Measurements from ENCODE around the gene DIPK1B. TPM values are rescaled to one million over a fixed set of nuclear protein-coding genes. Genes with fewer than 3 reads are reported as not detected.
"Not testable (repeated sequence)": the region's sequence is repeated elsewhere in the genome, so short reads cannot be mapped to it uniquely, and the experiment has no call there.

DIPK1B gene
- total RNA-seq, 1 donor from 2014 or later, result 177 TPM

GRCh38 chr9:136766410-136767120, 54.2 kb downstream of the DIPK1B start:
- DNase-seq (ENCODE audit: low read depth, low spot score), result not testable (repeated sequence)

DNA sequence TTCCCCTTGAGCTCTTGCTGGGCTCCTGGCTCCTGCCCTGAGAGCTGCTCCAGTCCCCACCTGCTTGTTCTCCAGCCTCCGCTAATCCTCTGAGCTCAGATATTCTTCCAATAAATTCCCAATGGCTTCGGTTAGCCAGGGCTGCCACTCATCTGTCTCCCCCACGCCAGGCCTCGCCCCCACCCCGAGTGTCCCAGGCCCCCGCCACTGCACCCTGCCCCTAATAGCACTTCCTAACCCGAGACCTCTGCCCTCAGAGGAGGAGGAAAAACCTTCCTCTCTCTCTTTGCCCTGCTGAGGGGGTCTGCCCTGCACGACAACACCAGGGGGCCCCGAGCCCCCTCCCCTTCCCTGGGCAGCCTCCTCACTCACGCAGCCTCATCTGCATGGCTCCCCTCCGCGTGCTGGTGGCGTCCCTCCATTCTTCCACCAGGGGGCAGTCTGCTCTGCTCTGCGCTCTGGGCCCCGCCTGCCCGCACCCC, 57.4 kb downstream of the DIPK1B start:
- no peak for DNase-seq (ENCODE audit: low read depth, low spot score)

DNA sequence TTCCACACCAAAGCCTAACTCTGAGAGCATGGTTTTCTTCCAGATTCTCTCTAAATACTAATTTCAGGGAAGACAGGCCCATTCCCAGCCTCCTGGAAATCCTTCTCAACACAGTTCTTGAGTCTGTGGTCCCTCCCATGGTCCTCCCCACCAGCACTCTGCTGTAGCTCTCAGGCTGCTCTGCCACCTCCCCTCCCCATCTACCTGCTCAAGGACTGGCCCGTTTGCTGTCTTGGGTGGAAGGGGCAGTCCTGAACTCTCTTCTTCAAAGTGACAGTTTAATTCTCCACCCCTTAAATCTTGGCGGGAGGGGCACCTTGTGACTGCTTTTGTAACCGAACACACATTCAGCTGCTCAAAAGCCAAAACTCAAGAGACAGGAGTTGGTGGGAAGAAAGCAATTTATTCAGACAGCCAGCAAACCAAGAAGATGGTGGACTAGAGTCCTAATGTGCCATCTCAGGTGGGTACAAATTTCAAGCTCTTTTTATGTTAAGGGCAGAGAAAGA, 59.6 kb downstream of the DIPK1B start:
- DNase-seq (ENCODE audit: low read depth, low spot score), result no peak

DNA sequence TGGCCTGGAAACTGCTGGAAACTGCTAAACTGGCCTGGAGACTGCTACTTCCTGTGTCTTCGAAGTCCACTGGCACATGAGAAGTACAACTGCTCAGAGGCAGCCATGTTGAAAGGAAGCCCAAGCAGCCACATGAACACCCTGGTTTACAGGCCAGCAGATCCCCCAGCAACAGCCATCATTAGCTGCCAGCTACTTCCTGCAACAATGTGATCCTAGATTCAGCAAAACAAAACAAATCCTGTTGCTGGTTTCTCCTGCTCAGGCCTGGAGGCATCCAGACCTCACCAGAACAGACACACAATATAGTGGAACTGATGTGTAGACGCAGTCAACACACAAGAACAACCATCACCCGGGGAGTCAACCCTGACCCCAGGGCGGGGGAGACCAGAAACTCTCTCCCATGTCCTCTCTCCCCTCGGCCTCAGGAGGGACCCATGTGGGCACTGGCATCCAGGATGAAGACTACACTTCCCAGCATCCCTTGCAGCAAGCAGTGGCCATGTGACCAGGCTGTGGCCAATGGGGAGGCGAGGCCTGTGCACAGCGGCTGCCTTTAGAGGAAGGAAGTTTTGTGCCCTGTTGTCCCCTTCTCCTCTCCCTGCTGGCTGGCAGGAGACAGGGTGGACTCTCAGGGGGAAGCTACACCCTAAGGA, 61.1 kb downstream of the DIPK1B start:
- DNase-seq (ENCODE audit: low read depth, low spot score), result no peak

Other genes starting within 250 kb of the DIPK1B start
- gene SEC16A, start 229.5 kb upstream of the DIPK1B start, total RNA-seq, result 18.8 and 19.9 TPM in 2 replicates
- gene NOTCH1, start 166.5 kb upstream of the DIPK1B start, total RNA-seq, result 70.7 and 92.1 TPM in 2 replicates
- 450 and 500 TPM in 2 replicates for gene EGFL7, start 49.7 kb upstream of the DIPK1B start, total RNA-seq
- gene AGPAT2, start 25.1 kb upstream of the DIPK1B start, total RNA-seq, result 48.9 and 49.9 TPM in 2 replicates
- gene LCN10, start 30.4 kb downstream of the DIPK1B start, total RNA-seq, result under 0.01 TPM in 1 of 2 replicates, not detected in the other
- gene LCN6, start 36.0 kb downstream of the DIPK1B start, total RNA-seq, result not detected in 2 replicates
- not detected in 2 replicates for gene LCN8, start 45.7 kb downstream of the DIPK1B start, total RNA-seq
- not detected in 2 replicates for gene LCN15, start 51.9 kb downstream of the DIPK1B start, total RNA-seq
- gene TMEM141, start 78.8 kb downstream of the DIPK1B start, total RNA-seq, result 47.5 and 73.2 TPM in 2 replicates
- 0.18 and 0.26 TPM in 2 replicates for gene CCDC183, start 83.8 kb downstream of the DIPK1B start, total RNA-seq
- gene RABL6, start 95.4 kb downstream of the DIPK1B start, total RNA-seq, result 85.5 and 96.1 TPM in 2 replicates
- 0.66 and 0.78 TPM in 2 replicates for gene AJM1, start 129.9 kb downstream of the DIPK1B start, total RNA-seq
- gene PHPT1, start 136.8 kb downstream of the DIPK1B start, total RNA-seq, result 150 and 171 TPM in 2 replicates
- 0.86 and 2.1 TPM in 2 replicates for gene MAMDC4, start 139.8 kb downstream of the DIPK1B start, total RNA-seq
- gene EDF1, start 153.7 kb downstream of the DIPK1B start, total RNA-seq, result 279 and 309 TPM in 2 replicates
- 12.7 and 23.9 TPM in 2 replicates for gene TRAF2, start 173.9 kb downstream of the DIPK1B start, total RNA-seq
- gene FBXW5, start 232.2 kb downstream of the DIPK1B start, total RNA-seq, result 171 and 182 TPM in 2 replicates
- 0.67 TPM in 1 of 2 replicates, not detected in the other for gene C8G, start 232.7 kb downstream of the DIPK1B start, total RNA-seq
- not detected in 2 replicates for gene LCN12, start 239.7 kb downstream of the DIPK1B start, total RNA-seq

Measured in pulmonary artery endothelial cell (primary cell).